Measurements from ENCODE around the gene CFAP126. TPM values are rescaled to one million over a fixed set of nuclear protein-coding genes. Genes with fewer than 3 reads are reported as not detected.
"Not testable (repeated sequence)": the region's sequence is repeated elsewhere in the genome, so short reads cannot be mapped to it uniquely, and the experiment has no call there.

Gene CFAP126
- polyA plus RNA-seq, 5 donors: 4.5 to 20.0 (median 14.6) TPM

DNA sequence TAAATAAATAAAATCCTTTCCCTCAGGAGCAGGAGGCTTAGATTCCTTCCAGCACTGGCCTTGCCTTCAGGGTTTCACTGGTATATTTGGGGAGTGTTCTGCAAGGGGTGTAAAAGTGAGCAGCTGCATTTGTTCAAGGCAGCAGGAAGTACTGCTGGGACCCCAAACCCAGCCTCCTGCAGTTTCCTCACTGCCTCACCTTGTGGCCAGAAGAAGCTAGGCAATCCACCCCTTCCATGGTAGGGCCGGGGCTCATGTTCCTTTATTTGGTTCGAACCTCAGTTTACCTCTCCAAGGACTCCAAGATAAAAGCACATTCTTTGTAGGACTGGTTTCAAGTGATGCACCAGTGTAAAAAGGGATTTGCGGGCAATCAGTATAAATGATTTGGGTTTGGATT, 21.0 kb upstream of the CFAP126 start:
- no peak for DNase-seq

DNA sequence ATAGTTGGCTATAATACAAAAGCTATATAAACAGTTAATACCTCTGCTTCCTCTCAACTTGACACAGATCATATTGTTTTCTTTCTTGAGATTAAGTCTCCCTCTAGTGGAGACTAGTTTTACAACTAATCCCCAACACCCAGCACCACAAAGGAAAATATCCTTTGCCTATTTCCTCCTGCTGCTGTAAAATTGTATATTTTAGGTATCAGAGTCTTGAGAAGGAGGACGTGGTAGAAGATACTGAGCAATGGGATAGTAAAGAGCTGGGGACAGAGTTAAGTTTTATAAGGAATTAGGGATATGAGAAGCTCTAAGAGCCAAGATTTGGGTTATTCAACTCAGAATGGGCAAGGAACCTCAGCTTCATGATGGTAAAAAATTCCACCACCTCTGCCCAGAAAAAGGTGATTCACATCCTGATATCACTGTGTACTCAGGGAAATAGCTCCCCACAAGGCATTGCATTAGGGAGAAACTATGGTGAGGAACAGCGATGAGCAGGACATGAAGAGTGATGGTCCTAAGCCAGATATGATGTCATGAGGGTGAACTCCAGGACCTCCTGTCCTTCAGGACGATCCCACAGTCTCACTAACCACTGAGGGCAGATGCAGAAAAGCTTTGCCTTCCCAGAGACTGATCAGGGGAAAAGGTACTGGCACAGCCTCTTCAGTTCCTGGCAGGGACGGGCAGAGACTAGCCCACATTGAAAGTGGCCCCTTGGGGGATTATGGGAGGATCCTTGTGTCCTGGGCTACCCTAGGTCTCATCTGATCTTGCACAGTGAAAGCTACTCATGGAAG, 14.7 kb upstream of the CFAP126 start:
- peak in 1 of 2 donors; percentile 43 for DNase-seq

DNA sequence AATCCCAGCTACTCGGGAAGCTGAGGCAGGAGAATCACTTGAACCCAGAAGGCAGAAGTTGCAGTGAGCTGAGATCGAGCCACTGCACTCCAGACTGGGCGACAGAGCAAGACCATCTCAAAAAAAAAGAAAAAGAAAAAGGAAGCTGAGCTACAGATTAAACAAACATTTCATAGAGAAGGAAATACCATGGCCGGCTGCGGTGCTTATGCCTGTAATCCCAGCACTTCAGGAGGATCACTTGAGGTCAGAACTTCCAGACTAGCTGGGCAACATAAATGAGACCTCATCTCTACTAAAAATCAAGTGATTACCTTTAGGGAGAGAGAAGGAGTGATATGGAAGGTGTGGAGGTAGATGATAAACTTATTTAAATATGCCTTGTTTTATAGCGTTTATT, 14.0 kb upstream of the CFAP126 start:
- no peak for DNase-seq

DNA sequence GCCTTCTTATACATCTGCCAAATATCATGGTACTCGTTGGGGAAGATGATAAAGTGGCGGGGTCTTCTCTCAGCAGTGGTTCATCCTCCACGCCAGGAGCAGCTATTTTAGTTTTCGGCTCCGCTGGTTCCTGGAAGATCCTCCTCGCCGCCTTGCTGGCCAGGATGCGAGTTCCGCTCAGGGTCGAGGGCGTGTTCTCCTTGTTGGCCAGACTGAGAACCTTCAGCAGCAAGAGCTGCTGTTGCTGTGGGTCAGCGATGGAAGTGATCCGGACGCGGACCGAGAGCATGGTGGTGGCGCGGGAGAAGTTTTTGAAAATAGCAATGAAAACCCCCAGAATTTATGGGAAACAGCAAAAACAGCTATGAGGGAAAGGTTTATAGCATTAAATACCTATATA, 11.4 kb upstream of the CFAP126 start:
- DNase-seq: no peak

DNA sequence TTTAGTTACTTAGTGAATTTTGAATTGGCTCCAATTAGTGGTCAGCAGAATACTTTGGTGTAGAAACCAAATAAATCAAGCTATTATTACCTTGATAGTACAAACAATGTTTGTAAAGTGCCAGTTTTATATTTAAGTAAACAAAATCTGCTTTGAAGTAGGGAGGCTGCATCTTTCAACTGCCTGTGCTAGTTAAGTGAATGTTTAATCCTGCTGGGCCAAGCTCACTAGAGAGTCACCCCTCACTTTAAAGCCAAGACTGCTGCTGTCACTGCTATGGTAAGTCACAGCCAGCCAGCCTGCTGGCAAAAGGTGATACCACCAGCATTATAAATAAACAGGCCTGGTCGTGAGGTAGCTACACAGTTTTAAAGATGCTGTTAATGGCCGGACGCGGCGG, 10.3 kb upstream of the CFAP126 start:
- no peak for DNase-seq

DNA sequence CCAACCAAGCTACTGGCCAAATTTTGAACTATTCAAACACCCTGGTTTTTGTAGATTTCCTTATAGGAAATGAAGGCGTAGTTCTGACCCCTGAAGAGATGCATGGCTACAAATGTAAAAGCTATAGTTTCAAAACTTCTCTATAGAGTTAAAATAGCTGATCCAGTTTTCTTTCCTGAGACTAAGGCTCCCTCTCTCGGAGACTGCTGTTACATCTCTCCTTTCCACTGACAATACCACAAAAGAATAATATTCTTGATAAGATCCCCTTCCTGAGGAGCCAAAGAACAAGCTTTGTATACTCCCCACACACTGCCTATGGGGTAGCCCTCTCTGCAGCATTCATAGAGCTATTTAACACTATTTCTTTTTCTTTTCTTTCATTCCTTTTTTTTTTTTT, 6.7 kb upstream of the CFAP126 start:
- DNase-seq: no peak

DNA sequence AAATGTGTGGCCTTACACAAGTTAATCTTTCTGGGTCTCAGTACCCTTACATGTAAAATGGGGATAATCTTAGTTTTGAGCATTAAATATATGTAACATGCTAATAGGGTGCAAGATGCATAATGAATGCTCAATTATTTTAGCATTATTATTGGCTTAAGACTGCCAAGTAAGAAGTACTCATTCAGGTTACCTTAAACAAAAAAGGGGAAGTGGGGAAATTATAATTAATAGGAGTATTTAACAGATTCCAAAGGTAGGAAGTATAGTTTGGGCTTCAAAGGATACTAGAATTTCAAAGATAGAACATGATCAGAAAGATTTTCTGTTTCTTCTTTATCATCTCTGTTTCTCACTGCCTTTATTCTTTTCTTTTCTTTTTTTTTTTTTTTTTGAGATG, 5.8 kb upstream of the CFAP126 start:
- no peak for DNase-seq

DNA sequence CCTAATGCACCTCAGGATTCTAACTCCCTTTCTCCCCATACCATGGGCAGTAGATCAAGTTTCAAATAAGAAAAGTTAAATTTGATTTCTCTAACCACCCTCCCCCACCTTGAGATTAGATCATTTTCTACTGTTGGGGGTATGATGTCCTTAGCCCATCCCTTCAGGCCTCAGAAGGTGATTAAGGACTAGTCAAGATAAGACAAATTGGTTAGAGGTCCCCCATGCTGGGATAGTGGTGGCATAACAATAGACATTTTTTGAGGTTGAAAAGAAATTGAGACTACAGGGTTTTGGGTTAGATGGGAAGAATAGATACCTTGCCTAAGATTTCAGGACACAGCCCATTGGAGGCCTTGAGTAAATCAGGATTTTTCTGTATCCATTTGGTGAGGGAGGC, 2.5 kb downstream of the CFAP126 start:
- DNase-seq: no peak

DNA sequence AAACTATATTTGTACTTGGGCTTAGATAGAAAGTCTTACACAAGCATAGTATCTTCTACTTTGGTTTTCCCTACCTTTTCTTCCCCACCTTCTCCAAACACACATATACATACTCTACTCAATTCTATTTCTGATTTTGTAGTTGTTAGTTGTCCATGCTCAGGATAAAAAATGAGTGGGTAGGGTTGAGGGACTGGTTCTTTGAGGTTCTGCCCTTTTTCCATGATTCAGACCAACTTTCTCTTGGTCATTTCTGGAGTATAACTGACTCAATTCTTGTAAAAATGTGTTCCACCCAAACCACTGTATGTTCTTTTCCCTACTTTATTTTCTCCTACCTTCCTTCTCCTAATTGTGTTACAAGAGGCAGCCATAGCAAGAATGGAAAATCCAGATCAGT, 3.3 kb downstream of the CFAP126 start:
- no peak for DNase-seq

DNA sequence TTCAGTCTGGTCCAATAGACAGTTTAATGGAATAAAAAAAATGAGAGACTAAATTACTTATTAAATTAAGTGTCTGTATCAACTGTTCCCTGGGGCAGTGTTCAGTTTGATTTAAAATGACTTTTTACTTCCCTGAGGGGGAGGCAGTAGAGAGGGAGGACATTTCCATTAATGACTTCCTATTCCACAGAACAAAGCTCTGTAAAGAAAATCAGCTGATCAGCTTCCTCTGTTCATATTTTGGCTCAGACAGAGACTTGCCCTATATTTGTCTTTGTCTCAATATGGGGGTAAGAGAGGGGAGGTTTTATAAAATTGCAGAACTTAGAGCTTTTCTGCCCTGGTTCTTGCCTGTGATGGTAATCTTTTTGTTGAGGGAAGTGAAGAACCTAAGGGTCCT, 8.4 kb downstream of the CFAP126 start:
- no peak for DNase-seq

DNA sequence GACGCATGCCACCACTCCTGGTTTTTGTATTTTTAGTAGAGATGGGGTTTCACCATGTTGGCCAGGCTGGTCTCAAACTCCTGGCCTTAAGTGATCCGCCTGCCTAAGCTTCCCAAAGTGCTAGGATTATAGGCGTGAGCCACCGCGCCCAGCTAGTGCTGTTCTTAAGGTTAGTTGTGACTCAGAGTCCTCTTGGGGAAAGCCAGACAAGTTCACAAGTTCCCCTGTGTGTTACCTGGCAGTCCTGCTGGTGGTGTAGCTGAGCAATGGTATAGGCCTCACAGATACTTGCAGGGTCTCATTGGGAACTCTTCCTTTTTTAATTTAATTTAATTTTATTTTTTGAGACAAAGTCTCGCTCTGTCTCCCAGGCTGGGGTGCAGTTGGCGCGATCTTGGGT, 10.6 kb downstream of the CFAP126 start:
- no peak for DNase-seq

DNA sequence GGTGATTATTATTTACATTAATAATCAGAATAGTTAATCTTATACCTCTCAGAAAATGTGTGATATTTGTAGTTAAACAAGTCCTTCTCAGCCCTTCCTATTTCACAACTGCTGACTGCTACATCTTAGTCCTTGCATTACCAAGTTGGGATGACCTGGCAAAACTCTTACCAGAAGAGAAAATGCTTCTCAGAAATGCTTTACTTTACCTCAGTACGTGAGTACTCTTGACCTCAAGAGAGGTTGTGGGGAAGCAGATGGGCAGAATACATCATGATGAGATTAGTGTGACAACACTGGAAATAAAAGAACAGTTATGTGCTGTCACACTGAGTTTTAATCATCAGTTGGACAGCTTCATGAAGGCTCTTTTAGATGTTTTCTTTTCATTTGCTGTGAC, 16.2 kb downstream of the CFAP126 start:
- no peak for DNase-seq

DNA sequence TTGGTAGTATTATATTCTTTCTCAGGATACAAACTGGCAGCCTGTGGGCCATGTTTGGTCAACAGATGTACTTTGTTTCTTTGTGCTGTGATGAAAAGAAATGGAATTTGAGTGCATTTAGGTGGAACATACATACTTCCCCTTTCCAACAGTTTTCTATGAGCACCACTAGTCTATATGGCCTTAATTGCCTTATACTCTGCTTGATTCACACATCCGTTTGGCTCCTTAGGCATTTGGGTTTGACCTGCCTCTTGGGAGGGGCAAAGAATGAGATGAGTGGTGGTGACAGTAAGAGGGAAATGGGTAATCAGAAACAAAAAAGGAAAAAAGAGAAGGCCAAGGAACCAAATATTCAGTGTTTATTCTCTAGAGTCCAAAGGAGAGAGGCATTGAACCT, 17.0 kb downstream of the CFAP126 start:
- no peak for DNase-seq

DNA sequence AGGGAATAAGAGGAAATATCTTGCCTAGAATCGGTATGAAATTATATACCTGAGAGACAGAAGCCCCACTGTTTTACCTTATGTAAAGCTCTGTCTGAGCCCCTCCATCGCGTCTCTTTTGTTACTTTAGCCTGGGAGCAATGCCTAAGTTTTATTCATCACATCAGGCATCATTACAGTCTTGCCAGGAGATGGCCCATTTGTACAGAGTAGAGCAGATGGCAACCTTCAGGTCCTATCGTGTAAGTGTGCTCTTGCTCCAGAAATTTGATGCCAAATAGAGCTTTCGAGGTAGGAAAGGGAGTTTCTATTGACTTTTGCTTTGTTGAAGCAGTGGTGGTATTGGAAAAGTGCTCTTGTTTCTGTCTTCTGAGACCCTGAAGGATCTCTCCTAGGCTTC, 24.9 kb downstream of the CFAP126 start:
- no peak for DNase-seq

DNA sequence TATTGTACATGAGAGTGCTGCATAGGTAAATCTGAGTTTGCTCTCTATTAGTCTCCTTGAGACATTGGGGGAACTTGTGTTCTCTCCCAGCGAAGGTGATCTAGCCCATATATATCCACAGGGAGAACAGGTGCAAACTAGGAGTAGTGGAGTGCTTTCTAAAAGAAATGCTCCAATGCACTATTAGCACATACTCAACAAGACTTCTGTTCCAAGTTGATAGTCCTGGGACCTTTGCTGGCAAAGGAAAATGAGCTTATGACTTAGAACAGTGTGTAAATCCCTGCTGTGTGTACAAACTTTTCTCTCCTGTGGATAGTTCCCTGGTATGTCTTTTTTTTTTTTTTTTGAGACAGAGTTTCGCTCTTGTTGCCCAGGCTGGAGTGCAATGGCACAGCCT, 25.5 kb downstream of the CFAP126 start:
- DNase-seq: no peak

DNA sequence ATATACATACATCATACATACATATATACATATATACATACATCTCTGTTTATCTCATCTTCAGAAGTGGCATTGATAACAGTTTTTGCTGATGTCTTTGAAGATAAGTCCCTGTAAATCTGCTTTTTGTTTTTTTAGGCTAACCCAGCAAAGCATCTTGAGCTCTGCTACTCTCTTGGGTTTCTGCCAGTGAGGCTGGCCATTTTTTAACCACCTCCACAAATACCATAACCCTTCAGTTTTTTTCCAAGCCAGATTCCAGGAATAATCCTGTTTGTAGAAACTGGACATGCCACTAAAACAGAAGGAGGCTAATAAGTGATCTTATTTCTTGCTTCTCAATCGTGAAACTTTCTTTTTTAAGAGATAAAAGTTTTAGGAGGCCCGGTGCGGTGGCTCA, 31.9 kb downstream of the CFAP126 start:
- DNase-seq: no peak

DNA sequence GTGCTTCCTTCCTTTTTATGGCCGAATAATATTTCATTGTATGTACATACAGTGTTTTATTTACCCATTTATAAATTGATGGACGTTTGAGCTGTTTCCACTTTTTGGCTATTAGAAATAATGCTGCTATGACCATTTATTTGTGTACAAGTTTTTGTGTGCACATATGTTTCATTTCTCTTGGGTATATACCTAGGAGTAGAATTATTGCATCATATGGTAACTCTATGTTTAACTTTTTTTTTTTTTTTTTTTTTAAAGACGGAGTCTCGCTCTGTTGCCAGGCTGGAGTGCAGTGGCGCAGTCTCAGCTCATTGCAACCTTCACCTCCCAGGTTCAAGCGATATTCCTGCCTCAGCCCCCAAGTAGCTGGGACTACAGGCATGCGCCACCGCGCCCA, 34.5 kb downstream of the CFAP126 start:
- no peak for DNase-seq

DNA sequence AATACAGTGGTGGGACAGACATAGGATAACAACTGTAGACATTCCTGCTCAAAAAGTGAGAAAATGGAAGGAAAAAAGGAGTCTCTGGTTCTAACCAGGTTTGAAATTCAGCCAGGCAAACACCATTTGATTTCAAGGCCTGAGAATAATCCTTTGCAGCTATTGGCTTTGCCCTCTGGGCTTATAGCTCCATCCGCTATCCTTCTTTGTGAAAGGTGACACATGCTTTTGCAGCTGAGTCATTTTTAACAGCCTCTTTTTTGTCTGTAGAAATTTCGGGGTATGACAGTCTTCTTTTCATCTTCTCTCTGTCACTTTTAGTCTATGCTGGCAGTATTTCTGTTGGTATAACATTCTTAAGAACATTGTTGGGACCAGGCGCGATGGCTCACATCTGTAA, 37.3 kb downstream of the CFAP126 start:
- no peak for DNase-seq

DNA sequence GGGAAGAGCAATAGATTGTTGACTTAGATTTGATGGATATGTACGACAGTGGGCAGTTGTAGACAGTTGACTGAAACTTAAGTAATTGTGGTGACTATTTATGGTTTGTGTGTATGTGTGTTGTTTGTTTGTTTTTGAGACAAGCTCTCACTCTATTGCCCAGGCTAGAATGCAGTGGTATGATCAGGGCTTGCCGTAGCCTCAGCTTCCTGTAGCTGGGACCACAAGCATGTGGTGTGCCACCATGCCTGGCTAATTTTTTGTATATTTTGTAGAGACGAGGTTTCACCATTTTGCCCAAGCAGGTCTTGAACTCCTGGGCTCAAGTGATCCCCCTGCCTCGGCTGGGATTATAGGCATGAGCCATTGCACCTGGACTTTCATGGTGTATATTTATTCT, 43.7 kb downstream of the CFAP126 start:
- DNase-seq: no peak

DNA sequence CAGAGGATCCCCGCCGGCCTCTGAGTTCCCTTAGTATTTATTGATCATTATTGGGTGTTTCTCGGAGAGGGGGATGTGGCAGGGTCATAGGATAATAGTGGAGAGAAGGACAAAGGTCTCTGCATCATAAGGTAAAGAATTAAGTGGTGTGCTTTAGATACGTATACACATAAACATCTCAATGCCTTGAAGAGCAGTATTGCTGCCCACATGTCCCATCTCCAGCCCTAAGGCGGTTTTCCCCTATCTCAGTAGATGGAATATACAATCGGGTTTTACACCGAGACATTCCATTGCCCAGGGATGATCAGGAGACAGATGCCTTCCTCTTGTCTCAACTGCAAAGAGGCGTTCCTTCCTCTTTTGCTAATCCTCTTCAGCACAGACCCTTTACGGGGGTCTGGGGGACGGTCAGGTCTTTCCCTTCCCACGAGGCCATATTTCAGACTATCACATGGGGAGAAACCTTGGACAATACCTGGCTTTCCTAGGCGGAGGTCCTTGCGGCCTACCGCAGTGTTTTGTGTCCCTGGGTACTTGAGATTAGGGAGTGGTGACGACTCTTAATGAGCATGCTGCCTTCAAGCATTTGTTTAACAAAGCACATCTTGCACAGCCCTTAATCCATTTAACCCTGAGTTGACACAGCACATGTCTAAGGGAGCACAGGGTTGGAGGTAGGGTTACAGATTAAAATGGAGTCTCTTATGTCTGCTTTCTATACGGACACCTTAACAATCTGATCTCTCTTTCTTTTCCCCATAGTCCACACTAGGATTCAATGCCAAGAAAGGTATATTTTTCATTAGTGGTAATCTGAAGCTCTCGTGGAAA, 51.6 kb downstream of the CFAP126 start:
- DNase-seq: not testable (repeated sequence)
